ENCODE results near the gene GALNT5. TPM values are rescaled to one million over a fixed set of nuclear protein-coding genes. Genes with fewer than 3 reads are reported as not detected.

Gene GALNT5
- total and polyA plus RNA-seq, 4 donors, result 0.08 to 7.6 (median 1.3) TPM

- DNase-seq (ENCODE audit: low read depth in 4 of 6, low spot score in 6 of 6), result no peak
- Histone ChIP-seq H3K27ac (ENCODE audit: low read depth, low read length) (no peak overlapping the region), H3K27me3 (ENCODE audit: control insufficient read depth, insufficient read depth, low read length) (no peaks in the 10 kb centered on the region), H3K4me1 (ENCODE audit: control insufficient read depth, insufficient read depth, low read length) (no peaks in the 10 kb centered on the region), H3K36me3 (ENCODE audit: control insufficient read depth, insufficient read depth, low read length) (no peaks in the 10 kb centered on the region), H3K9me3 (ENCODE audit: control insufficient read depth, insufficient read depth, low read length) (peaks cover 1% of the 10 kb centered on the region), H3K4me3 (ENCODE audit: low read depth, low read length) (no peak overlapping the region)
- 90% methylated on average over 4 of the region's 6 CpGs for WGBS (ENCODE audit: insufficient coverage)
These were observed 23.8 kb downstream of the GALNT5 start for GRCh38 chr2:157281316-157281715.

GRCh38 chr2:157283468-157283867 is 26.0 kb downstream of the GALNT5 start:
- Histone ChIP-seq H3K4me1 (ENCODE audit: control insufficient read depth, insufficient read depth, low read length) (no peaks in the 10 kb centered on the region), H3K27me3 (ENCODE audit: control insufficient read depth, insufficient read depth, low read length) (no peaks in the 10 kb centered on the region), H3K9me3 (ENCODE audit: control insufficient read depth, insufficient read depth, low read length) (peaks cover 1% of the 10 kb centered on the region), H3K4me3 (ENCODE audit: low read depth, low read length) (no peak overlapping the region), H3K36me3 (ENCODE audit: control insufficient read depth, insufficient read depth, low read length) (no peaks in the 10 kb centered on the region), H3K27ac (ENCODE audit: low read depth, low read length) (no peak overlapping the region)
- peak in 2 of 6 donors; percentile 23 to 60 for DNase-seq (ENCODE audit: low read depth in 4 of 6, low spot score in 6 of 6)
- no CpG with 5 or more reads among the region's 2 CpGs for WGBS (ENCODE audit: insufficient coverage)

GRCh38 chr2:157287160-157287559 is 29.7 kb downstream of the GALNT5 start:
- Histone ChIP-seq H3K4me1 (ENCODE audit: control insufficient read depth, insufficient read depth, low read length) (no peaks in the 10 kb centered on the region), H3K27me3 (ENCODE audit: control insufficient read depth, insufficient read depth, low read length) (no peaks in the 10 kb centered on the region), H3K9me3 (ENCODE audit: control insufficient read depth, insufficient read depth, low read length) (no peaks in the 10 kb centered on the region), H3K36me3 (ENCODE audit: control insufficient read depth, insufficient read depth, low read length) (no peaks in the 10 kb centered on the region), H3K27ac (ENCODE audit: low read depth, low read length) (no peak overlapping the region), H3K4me3 (ENCODE audit: low read depth, low read length) (no peak overlapping the region)
- no peak for DNase-seq (ENCODE audit: low read depth in 4 of 6, low spot score in 6 of 6)
- no CpG with 5 or more reads among the region's 1 CpG for WGBS (ENCODE audit: insufficient coverage)

- H3K4me3 ChIP-seq (ENCODE audit: low read depth, low read length), result no peak overlapping the region
- no peaks in the 10 kb centered on the region for H3K9me3 ChIP-seq (ENCODE audit: control insufficient read depth, insufficient read depth, low read length)
- no peak for DNase-seq (ENCODE audit: low read depth in 4 of 6, low spot score in 6 of 6)
- no peaks in the 10 kb centered on the region for H3K27me3 ChIP-seq (ENCODE audit: control insufficient read depth, insufficient read depth, low read length)
- 79% methylated on average over 2 of the region's 2 CpGs for WGBS (ENCODE audit: insufficient coverage)
- H3K36me3 ChIP-seq (ENCODE audit: control insufficient read depth, insufficient read depth, low read length), result no peaks in the 10 kb centered on the region
- no peak overlapping the region for H3K27ac ChIP-seq (ENCODE audit: low read depth, low read length)
- no peaks in the 10 kb centered on the region for H3K4me1 ChIP-seq (ENCODE audit: control insufficient read depth, insufficient read depth, low read length)
These were observed 33.0 kb downstream of the GALNT5 start for GRCh38 chr2:157290525-157290924.

- 80% methylated on average over 1 of the region's 1 CpG for WGBS (ENCODE audit: insufficient coverage)
- no peak for DNase-seq (ENCODE audit: low read depth in 4 of 6, low spot score in 6 of 6)
- Histone ChIP-seq H3K27ac (ENCODE audit: low read depth, low read length) (no peak overlapping the region), H3K27me3 (ENCODE audit: control insufficient read depth, insufficient read depth, low read length) (no peaks in the 10 kb centered on the region), H3K4me3 (ENCODE audit: low read depth, low read length) (no peak overlapping the region), H3K9me3 (ENCODE audit: control insufficient read depth, insufficient read depth, low read length) (no peaks in the 10 kb centered on the region), H3K36me3 (ENCODE audit: control insufficient read depth, insufficient read depth, low read length) (no peaks in the 10 kb centered on the region), H3K4me1 (ENCODE audit: control insufficient read depth, insufficient read depth, low read length) (no peaks in the 10 kb centered on the region)
These were observed 33.5 kb downstream of the GALNT5 start for GRCh38 chr2:157291018-157291417.

GRCh38 chr2:157292853-157293252 is 35.3 kb downstream of the GALNT5 start:
- Histone ChIP-seq H3K27me3 (ENCODE audit: control insufficient read depth, insufficient read depth, low read length) (no peaks in the 10 kb centered on the region), H3K27ac (ENCODE audit: low read depth, low read length) (no peak overlapping the region), H3K9me3 (ENCODE audit: control insufficient read depth, insufficient read depth, low read length) (no peaks in the 10 kb centered on the region), H3K36me3 (ENCODE audit: control insufficient read depth, insufficient read depth, low read length) (no peaks in the 10 kb centered on the region), H3K4me1 (ENCODE audit: control insufficient read depth, insufficient read depth, low read length) (no peaks in the 10 kb centered on the region), H3K4me3 (ENCODE audit: low read depth, low read length) (no peak overlapping the region)
- WGBS (ENCODE audit: insufficient coverage), result 93% methylated on average over 3 of the region's 5 CpGs
- DNase-seq (ENCODE audit: low read depth in 4 of 6, low spot score in 6 of 6), result no peak

GRCh38 chr2:157296490-157296889 is 39.0 kb downstream of the GALNT5 start:
- Histone ChIP-seq H3K36me3 (ENCODE audit: control insufficient read depth, insufficient read depth, low read length) (no peaks in the 10 kb centered on the region), H3K4me1 (ENCODE audit: control insufficient read depth, insufficient read depth, low read length) (no peaks in the 10 kb centered on the region), H3K27ac (ENCODE audit: low read depth, low read length) (no peak overlapping the region), H3K4me3 (ENCODE audit: low read depth, low read length) (no peak overlapping the region), H3K9me3 (ENCODE audit: control insufficient read depth, insufficient read depth, low read length) (no peaks in the 10 kb centered on the region), H3K27me3 (ENCODE audit: control insufficient read depth, insufficient read depth, low read length) (no peaks in the 10 kb centered on the region)
- DNase-seq (ENCODE audit: low read depth in 4 of 6, low spot score in 6 of 6), result no peak
- 83% methylated on average over 1 of the region's 1 CpG for WGBS (ENCODE audit: insufficient coverage)

- Histone ChIP-seq H3K9me3 (ENCODE audit: control insufficient read depth, insufficient read depth, low read length) (no peaks in the 10 kb centered on the region), H3K36me3 (ENCODE audit: control insufficient read depth, insufficient read depth, low read length) (no peaks in the 10 kb centered on the region), H3K4me3 (ENCODE audit: low read depth, low read length) (no peak overlapping the region), H3K27ac (ENCODE audit: low read depth, low read length) (no peak overlapping the region), H3K4me1 (ENCODE audit: control insufficient read depth, insufficient read depth, low read length) (no peaks in the 10 kb centered on the region), H3K27me3 (ENCODE audit: control insufficient read depth, insufficient read depth, low read length) (no peaks in the 10 kb centered on the region)
- no peak for DNase-seq (ENCODE audit: low read depth in 4 of 6, low spot score in 6 of 6)
- 86% methylated on average over 3 of the region's 4 CpGs for WGBS (ENCODE audit: insufficient coverage)
These were observed 39.5 kb downstream of the GALNT5 start for GRCh38 chr2:157296958-157297357.

- Histone ChIP-seq H3K9me3 (ENCODE audit: control insufficient read depth, insufficient read depth, low read length) (no peaks in the 10 kb centered on the region), H3K27me3 (ENCODE audit: control insufficient read depth, insufficient read depth, low read length) (no peaks in the 10 kb centered on the region), H3K4me3 (ENCODE audit: low read depth, low read length) (no peak overlapping the region), H3K36me3 (ENCODE audit: control insufficient read depth, insufficient read depth, low read length) (no peaks in the 10 kb centered on the region), H3K27ac (ENCODE audit: low read depth, low read length) (no peak overlapping the region), H3K4me1 (ENCODE audit: control insufficient read depth, insufficient read depth, low read length) (no peaks in the 10 kb centered on the region)
- no peak for DNase-seq (ENCODE audit: low read depth in 4 of 6, low spot score in 6 of 6)
- WGBS (ENCODE audit: insufficient coverage), result 83% methylated on average over 2 of the region's 2 CpGs
These were observed 43.8 kb downstream of the GALNT5 start for GRCh38 chr2:157301307-157301706.

GRCh38 chr2:157302492-157303099 is 45.1 kb downstream of the GALNT5 start:
- no peaks in the 10 kb centered on the region for H3K27me3 ChIP-seq (ENCODE audit: control insufficient read depth, insufficient read depth, low read length)
- no peaks in the 10 kb centered on the region for H3K36me3 ChIP-seq (ENCODE audit: control insufficient read depth, insufficient read depth, low read length)
- H3K4me1 ChIP-seq (ENCODE audit: control insufficient read depth, insufficient read depth, low read length), result no peaks in the 10 kb centered on the region
- WGBS (ENCODE audit: insufficient coverage), result 17% methylated on average over 2 of the region's 9 CpGs
- H3K4me3 ChIP-seq (ENCODE audit: low read depth, low read length), result no peak overlapping the region
- no peak overlapping the region for H3K27ac ChIP-seq (ENCODE audit: low read depth, low read length)
- no peaks in the 10 kb centered on the region for H3K9me3 ChIP-seq (ENCODE audit: control insufficient read depth, insufficient read depth, low read length)
- DNase-seq (ENCODE audit: low read depth in 4 of 6, low spot score in 6 of 6), result peak; percentile 36 to 93 (median 54)
